HepG2 (cell line): ENCODE data around the gene MYL9. TPM values are rescaled to one million over a fixed set of nuclear protein-coding genes. Genes with fewer than 3 reads are reported as not detected.

ENCODE experiments used
- ATAC-seq: fragments of 200-7000 bp; cut with Tn5 transposase; 3 replicates; pipeline ENCODE4 v1.9.1; 2020; ENCODE audit warnings: mild to moderate bottlenecking, moderate library complexity
- BruUV-seq: library from RNA; stranded (reverse); fragments of 400-500 nt; replicated peaks from 2 replicates; lab custom pipeline; 2021; lab: Mats Ljungman, UMichigan
- CTCF ChIA-PET: fragments of 300-600 bp; formaldehyde crosslinking; extraction: SDS; loops from one replicate; lab custom pipeline; 2021; ENCODE audit warnings: low total read pairs, inconsistent platforms, low intra/inter-chr PET ratio; lab: Yijun Ruan, JAX
- POLR2A ChIA-PET: fragments of 350-600 bp; sonication (Branson Sonifier 250); formaldehyde crosslinking; loops from one replicate; lab custom pipeline; 2020; ENCODE audit warnings: antibody characterized with exemption, inconsistent platforms; lab: Yijun Ruan, JAX
- DNase-seq: peaks from one replicate; pipeline ENCODE4 v3.0.0-alpha.2; 2015; ENCODE audit warnings: low spot score
- FAIRE-seq: peaks from 3 replicates; lab custom pipeline; 2011; peaks lifted over from hg19 to GRCh38; lab: Jason Lieb, UNC
- H2AFZ ChIP-seq: one replicate; pipeline ENCODE4 v1.6.1; 2011; ENCODE audit warnings: low read length, inconsistent platforms
- H3K27ac ChIP-seq: fragments of 300-600 bp; 3 replicates; pipeline ENCODE4 v1.8.0; 2011; ENCODE audit warnings: mixed run types, mild to moderate bottlenecking, mixed read lengths, low read length, inconsistent platforms; ENCODE audit not compliant: insufficient read depth; ENCODE audit errors: extremely low read length
- H3K27me3 ChIP-seq, 2 experiments: fragments of 200-600 bp in 1 of 2; 2 replicates in 1 of 2; 3 replicates in 1 of 2; pipeline versions ENCODE4 v1.6.0 to v1.8.0; 2011; ENCODE audit warnings: low read length in 2 of 2, mild to moderate bottlenecking in 2 of 2, moderate library complexity in 2 of 2, inconsistent platforms in 1 of 2; ENCODE audit not compliant: insufficient read depth in 2 of 2, control insufficient read depth in 1 of 2
- H3K36me3 ChIP-seq, 2 experiments: fragments of 200-600 bp in 1 of 2; replicated peaks in 1 of 2; 2 replicates in 1 of 2; 3 replicates in 1 of 2; pipeline versions ENCODE4 v1.5.1 to v1.8.0; 2011; ENCODE audit warnings: low read length in 2 of 2, inconsistent platforms in 1 of 2; ENCODE audit not compliant: insufficient read depth in 2 of 2, control insufficient read depth in 1 of 2
- H3K4me1 ChIP-seq: 2 replicates; pipeline ENCODE4 v1.5.1; 2012; ENCODE audit warnings: low read length, inconsistent platforms; ENCODE audit not compliant: insufficient read depth
- H3K4me2 ChIP-seq: 2 replicates; pipeline ENCODE4 v1.6.0; 2011; ENCODE audit warnings: low read depth, low read length, inconsistent platforms
- H3K4me3 ChIP-seq, 3 experiments: fragments of 200-600 bp in 1 of 3; sonication (generic), shearing (Covaris generic) in 1 of 3; replicated peaks in 1 of 3; 2 replicates each; pipeline ENCODE4 v1.5.1; 2011 to 2016; ENCODE audit warnings: low read length in 3 of 3, inconsistent platforms in 2 of 3, low read depth in 2 of 3, mild to moderate bottlenecking in 2 of 3, control low read depth in 1 of 3, mixed read lengths in 1 of 3; ENCODE audit not compliant: insufficient read depth in 1 of 3
- H3K79me2 ChIP-seq: one replicate; pipeline ENCODE4 v1.6.1; 2011; ENCODE audit warnings: low read length, inconsistent platforms; ENCODE audit not compliant: insufficient read depth
- H3K9ac ChIP-seq: 2 replicates; pipeline ENCODE4 v1.6.0; 2011; ENCODE audit warnings: mild to moderate bottlenecking, low read depth, low read length, inconsistent platforms; ENCODE audit not compliant: insufficient read depth
- H3K9me3 ChIP-seq: 2 replicates; pipeline ENCODE4 v1.5.1; 2012; ENCODE audit warnings: mild to moderate bottlenecking, low read length
- H4K20me1 ChIP-seq: 2 replicates; pipeline ENCODE4 v1.6.0; 2011; ENCODE audit warnings: inconsistent platforms, mild to moderate bottlenecking, low read length, moderate library complexity; ENCODE audit not compliant: insufficient read depth
- ARID2 ChIP-seq: sonication (generic); formaldehyde crosslinking; IDR thresholded peaks from 2 replicates; pipeline ENCODE4 v1.8.1; 2022; ENCODE audit warnings: mild to moderate bottlenecking, missing genetic modification reagents, borderline replicate concordance
- BORCS8-MEF2B ChIP-seq: sonication (generic); formaldehyde crosslinking; IDR thresholded peaks from 2 replicates; pipeline ENCODE4 v1.8.0; 2022; ENCODE audit warnings: mild to moderate bottlenecking, missing genetic modification reagents
- FOXO1 ChIP-seq: sonication (generic); formaldehyde crosslinking; IDR thresholded peaks from 2 replicates; pipeline ENCODE4 v1.4.0; 2020; ENCODE audit warnings: missing genetic modification reagents
- HIVEP1 ChIP-seq: sonication (generic); formaldehyde crosslinking; IDR thresholded peaks from 2 replicates; pipeline ENCODE4 v1.4.0; 2020; ENCODE audit warnings: mild to moderate bottlenecking, missing genetic modification reagents
- HOXA3 ChIP-seq: sonication (generic); formaldehyde crosslinking; IDR thresholded peaks from 2 replicates; pipeline ENCODE4 v1.5.0; 2020; ENCODE audit warnings: missing genetic modification reagents
- NRL ChIP-seq: sonication (generic); formaldehyde crosslinking; IDR thresholded peaks from 2 replicates; pipeline ENCODE4 v1.5.0; 2020; ENCODE audit warnings: missing genetic modification reagents, mild to moderate bottlenecking, moderate library complexity, borderline replicate concordance
- PHF5A ChIP-seq: IDR thresholded peaks from one replicate; pipeline ENCODE4 v1.6.1; 2018; ENCODE audit warnings: low read depth, missing genetic modification reagents; ENCODE audit not compliant: unreplicated experiment
- RAD51 ChIP-seq: fragments of 450-650 bp; IDR thresholded peaks from 2 replicates; pipeline ENCODE4 v1.6.1; 2016; ENCODE audit warnings: borderline replicate concordance
- RFXANK ChIP-seq: IDR thresholded peaks from 2 replicates; pipeline ENCODE4 v1.6.1; 2016
- ZNF251 ChIP-seq: sonication (generic); formaldehyde crosslinking; IDR thresholded peaks from 2 replicates; pipeline ENCODE4 v1.9.0; 2021; ENCODE audit warnings: mild to moderate bottlenecking, missing genetic modification reagents
- ZNF446 ChIP-seq: sonication (generic); formaldehyde crosslinking; IDR thresholded peaks from 2 replicates; pipeline ENCODE4 v1.5.0; 2020; ENCODE audit warnings: mild to moderate bottlenecking, missing genetic modification reagents
- ZNF678 ChIP-seq: sonication (generic); formaldehyde crosslinking; IDR thresholded peaks from 2 replicates; pipeline ENCODE4 v1.4.0; 2020; ENCODE audit warnings: mild to moderate bottlenecking, missing genetic modification reagents
- WGBS: methylation state at CpG from one replicate; pipeline ENCODE4 v1.1.6; 2017; ENCODE audit warnings: low lambda C conversion rate; 5-methylcytosine and 5-hydroxymethylcytosine counted together
- in situ Hi-C: cut with HindIII; loops from 2 replicates; pipeline ENCODE4 v1.10.0; 2017; ENCODE audit warnings: low pct_unique_long_range_greater_than_20kb; ENCODE audit not compliant: extremely low pct_ligation_motif_present
- intact Hi-C: fragments of 100-400 bp; cut with micrococcal nuclease; formaldehyde crosslinking; loops from one replicate; pipeline ENCODE4 v1.10.0; 2022; ENCODE audit not compliant: unreplicated experiment
- polyA plus RNA-seq, 8 experiments: library from polyadenylated mRNA; depleted of rRNA in 3 of 8; stranded (reverse) in 7 of 8; unstranded in 1 of 8; fragments of >200 nt; fragmentation: Illumina TruSeq in 4 of 8; extraction: Trizol in 4 of 8; gene quantifications; 2 replicates each; pipeline versions ENCODE4 v1.2.1 to v1.2.3, GENCODE V29; 2011 to 2016; ENCODE audit warnings: low read depth in 4 of 8, missing spikeins in 1 of 8, mixed read lengths in 1 of 8; ENCODE audit not compliant: insufficient read depth in 1 of 8
- total RNA-seq, 5 experiments: library from RNA; depleted of rRNA; stranded (reverse); fragments of >200 nt; fragmentation: Illumina TruSeq; extraction: Trizol; gene quantifications; 2 replicates each; pipeline ENCODE4 v1.2.3, GENCODE V29; 2016; ENCODE audit warnings: low read depth in 1 of 5

Gene MYL9
- total and polyA plus RNA-seq, 2 of the 13 experiments (the other 11 are each of a cell fraction or from before 2014, with no cell fraction given): 0.87 to 2.2 TPM

- ChIA-PET CTCF (no interaction called here), POLR2A (no interaction called here)
- H3K4me2 ChIP-seq: no peak overlapping the region
- intact Hi-C loops (no loop called here), in situ Hi-C loops (no loop called here)
- ATAC-seq (no peak), DNase-seq (no peak), FAIRE-seq (no peak)
- H3K36me3 ChIP-seq: peaks cover 33 to 50% of the 10 kb centered on the region in 2 experiments
- no peak overlapping the region for H2AFZ ChIP-seq
- H3K4me1 ChIP-seq: peaks cover 18% of the 10 kb centered on the region
- TF ChIP-seq ZNF678: no peak
- TF ChIP-seq ARID2 (CRISPR knock-in tag): no peak
- no peak for TF ChIP-seq HIVEP1
- TF ChIP-seq HOXA3: no peak
- TF ChIP-seq ZNF251 (CRISPR knock-in tag): no peak
- TF ChIP-seq FOXO1: no peak
- TF ChIP-seq PHF5A (CRISPR knock-in tag): no peak
- no peak for TF ChIP-seq BORCS8-MEF2B (CRISPR knock-in tag)
- TF ChIP-seq RAD51: no peak
- no peak for TF ChIP-seq RFXANK
- 0 out of 2 replicates have a peak, but pooled peaks have one; percentile 20 for TF ChIP-seq ZNF446
- 0 out of 2 replicates have a peak, but pooled peaks have one; percentile 33 for TF ChIP-seq NRL (CRISPR knock-in tag)
- no peak overlapping the region for H3K9ac ChIP-seq
- no peaks in the 10 kb centered on the region for H3K9me3 ChIP-seq
- H4K20me1 ChIP-seq: peaks cover 8% of the 10 kb centered on the region
- peaks cover 12% of the 10 kb centered on the region for H3K79me2 ChIP-seq
- no peaks in the 10 kb centered on the region for H3K27me3 ChIP-seq
- WGBS: 97% methylated on average over 7 of the region's 7 CpGs
- no peak overlapping the region for H3K4me3 ChIP-seq
- BruUV-seq: no TSS peak
- H3K27ac ChIP-seq: no peak overlapping the region
These were observed 47.6 kb upstream of the MYL9 start for GRCh38 chr20:36493801-36494114.
